Fibroblast of gingiva (primary cell): ENCODE measurements around the gene NACC2.

Experiments used
- DNase-seq: peaks from one replicate; pipeline ENCODE4 v3.0.0-alpha.2; 2011; ENCODE audit warnings: low read depth

NACC2 gene

DNA sequence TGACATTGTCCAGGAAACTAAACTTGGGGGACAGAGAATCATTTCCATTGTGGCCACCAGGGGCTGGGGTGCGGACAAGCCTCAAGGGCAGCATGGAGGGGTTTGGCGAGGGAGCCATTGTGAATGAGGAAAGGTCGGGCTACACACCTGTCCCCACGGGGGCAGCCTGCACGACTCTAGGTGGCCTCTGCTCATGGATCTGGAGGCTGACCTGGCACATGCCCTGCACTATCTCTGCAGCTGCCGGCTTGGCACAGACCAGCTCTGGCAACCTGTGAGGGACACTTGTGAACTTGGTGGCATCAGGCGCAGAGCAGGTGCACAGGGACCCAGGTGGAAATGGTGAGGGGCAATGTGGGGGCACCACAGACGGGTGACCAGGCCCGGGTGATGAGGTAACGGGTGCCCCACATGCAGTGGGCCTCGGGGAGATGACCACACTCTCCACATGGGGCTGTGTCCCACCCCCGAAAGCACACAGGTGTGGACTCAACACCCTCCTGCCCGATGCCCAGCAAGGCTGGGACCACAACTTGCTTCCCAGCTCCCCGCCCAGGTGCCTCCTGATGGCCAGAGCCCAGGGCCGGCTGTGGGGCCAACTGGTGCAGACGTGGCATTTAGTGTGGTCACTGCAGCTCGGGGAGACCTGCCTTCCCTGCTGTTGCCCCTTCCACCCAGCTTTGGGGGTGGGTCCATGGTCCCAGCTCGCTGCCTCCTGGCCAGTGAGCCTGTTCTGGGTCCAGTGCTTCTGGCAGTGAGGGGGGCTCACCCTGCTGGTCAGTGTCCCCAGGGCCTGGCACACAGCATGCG, 73.0 kb downstream of the NACC2 start:
- DNase-seq, result no peak

DNA sequence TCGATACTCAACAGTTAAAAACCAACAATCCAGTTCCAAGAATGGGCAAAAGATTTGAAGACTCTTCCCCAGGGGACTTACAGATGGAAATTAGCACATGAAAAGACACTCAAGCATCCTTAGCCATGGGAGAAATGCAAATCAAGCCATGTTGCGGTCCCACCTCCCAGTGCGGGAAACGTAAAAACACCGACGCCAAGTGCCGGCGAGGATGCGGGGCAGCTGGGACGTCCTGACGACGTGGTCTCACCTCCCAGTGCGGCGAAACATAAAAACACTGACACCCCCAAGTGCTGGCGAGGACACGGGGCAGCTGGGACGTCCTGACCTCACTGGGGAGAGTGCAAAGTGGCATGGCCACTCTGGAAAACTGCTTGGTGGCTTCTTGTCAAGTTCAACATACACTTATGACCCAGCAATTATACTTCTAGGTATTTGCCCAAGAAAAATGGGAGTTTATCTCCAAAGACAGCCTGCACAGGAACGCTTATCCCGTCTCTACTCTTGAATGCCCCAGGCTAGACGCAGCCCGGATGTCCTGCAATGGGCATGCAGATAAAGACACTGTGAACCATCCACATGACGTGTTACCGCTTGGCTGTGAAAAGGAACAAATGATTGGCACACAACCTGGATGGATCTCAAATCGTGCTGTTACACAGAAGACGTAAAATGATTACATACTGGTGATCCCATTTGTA, 73.8 kb downstream of the NACC2 start:
- no peak for DNase-seq

DNA sequence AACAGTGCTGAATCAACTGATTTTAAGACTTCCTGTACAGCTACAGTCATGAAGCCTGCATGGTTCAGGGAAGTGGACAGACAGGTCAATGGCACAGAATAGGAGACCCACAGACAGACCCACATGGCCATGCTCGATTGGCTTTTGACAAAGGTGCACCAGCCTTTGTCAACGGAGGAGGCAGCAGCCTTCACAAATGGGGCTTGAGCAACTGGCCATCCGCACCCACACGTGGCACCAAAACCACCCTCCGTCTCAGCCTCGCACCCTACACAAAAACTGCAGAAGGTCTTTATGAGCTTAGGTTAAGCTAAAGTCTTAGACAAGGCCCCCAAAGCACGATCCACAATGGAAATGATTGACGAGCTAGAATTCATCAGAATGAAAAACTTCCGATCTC, 74.4 kb downstream of the NACC2 start:
- no peak for DNase-seq

DNA sequence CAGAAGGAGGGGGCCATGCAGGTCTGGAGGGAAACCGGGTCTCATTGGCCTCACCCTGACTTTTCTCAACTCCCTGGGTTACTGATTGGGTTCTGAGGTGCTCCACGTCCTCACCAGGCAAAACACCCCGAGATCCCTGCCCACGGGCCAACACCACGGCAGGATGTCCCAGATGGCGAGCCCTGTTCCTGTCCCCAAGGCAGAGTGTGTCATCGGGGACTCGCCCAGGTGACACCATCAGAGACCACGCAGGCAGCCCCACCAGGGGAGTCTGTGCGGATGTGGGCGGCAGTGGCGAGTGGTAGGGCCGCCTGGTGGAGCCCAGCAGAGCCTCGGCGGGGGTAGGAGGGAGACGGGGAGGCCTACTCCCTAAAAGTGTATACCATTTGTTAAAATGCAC, 74.9 kb downstream of the NACC2 start:
- no peak for DNase-seq

DNA sequence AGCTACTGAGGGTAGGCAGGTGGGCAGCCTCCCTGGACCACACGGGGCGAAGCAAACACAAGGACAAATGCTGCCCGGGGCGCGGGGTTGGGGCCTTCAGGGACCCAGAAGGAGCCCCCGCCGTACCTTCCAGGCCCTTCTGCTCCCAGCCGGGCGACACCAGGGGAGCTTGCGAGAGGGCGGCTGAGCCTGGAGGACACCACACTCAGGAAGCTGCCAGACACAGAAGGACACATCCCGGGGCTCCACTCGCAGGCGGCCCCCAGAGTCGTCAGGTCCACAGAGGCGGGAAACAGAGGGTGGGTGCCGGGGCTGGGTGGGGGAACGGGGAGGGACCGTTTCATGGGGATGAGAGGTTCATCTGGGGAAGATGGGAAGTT, 75.4 kb downstream of the NACC2 start:
- DNase-seq, result no peak

DNA sequence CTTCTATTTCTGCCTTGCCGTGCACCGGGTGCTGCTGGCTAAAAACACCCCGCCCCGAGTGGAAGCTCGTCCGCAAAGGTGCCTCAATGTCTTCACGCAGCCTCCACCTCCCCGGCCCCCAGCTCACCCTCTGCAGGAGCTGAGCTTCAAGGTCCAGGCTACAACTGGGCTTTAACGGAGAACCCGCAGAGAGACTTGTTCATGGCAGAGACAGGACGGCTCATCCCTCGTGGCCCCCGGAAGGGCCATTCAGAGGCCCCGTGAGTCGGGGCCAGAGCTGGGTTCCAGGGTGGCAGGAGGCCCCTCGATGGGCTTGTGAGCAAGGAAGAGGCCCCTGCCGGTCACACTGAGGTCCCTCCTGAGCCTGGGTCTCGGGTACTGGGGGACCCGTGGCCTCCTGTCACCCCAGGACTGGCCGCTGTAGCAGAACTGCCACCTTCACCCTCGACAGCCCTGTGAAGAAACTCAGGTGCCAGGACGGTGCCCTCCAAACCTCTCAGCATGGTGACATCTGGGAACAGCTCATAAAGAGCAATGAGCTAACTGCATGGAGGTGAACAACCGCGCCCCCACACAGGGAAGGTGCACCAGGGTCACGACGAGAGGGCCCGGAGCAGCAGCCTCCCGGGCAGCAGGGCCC, 75.9 kb downstream of the NACC2 start:
- DNase-seq, result no peak

DNA sequence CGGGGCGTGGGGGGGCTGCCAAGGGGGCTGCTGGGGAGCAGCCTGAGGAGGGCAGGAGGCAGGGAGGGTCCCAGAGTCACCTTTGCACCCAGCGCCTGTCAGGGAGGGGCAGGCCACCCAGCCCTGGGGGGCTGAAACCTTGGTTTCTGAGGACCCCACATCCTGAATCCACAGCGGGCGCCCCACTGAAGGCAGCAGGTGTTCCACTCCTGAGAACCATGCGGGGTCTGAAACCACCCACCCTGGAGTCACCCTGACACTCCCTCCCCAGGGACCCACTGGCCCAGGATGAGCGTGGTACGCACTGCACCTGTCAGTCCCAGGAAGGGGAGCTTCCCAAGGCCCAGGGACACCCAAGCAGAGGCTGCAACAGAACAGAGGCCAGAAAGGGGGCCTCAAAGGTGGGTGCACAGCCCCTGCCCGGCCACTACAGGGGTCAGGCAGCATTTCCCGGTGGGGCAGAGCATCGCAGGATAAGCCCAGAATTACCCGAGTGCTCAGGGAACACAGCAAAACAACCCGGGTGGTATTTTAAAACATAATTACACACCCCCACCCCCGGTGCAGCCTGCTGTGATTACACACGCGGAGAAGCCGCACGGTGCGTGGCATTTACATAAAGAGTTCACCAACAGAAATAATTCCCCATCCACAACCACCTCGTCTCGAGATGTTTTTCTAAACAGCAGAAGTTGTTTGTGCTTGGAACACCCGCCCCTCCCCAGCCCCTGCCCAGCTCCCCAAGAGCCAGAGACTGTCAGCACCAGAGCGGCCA, 76.6 kb downstream of the NACC2 start:
- DNase-seq, result no peak

DNA sequence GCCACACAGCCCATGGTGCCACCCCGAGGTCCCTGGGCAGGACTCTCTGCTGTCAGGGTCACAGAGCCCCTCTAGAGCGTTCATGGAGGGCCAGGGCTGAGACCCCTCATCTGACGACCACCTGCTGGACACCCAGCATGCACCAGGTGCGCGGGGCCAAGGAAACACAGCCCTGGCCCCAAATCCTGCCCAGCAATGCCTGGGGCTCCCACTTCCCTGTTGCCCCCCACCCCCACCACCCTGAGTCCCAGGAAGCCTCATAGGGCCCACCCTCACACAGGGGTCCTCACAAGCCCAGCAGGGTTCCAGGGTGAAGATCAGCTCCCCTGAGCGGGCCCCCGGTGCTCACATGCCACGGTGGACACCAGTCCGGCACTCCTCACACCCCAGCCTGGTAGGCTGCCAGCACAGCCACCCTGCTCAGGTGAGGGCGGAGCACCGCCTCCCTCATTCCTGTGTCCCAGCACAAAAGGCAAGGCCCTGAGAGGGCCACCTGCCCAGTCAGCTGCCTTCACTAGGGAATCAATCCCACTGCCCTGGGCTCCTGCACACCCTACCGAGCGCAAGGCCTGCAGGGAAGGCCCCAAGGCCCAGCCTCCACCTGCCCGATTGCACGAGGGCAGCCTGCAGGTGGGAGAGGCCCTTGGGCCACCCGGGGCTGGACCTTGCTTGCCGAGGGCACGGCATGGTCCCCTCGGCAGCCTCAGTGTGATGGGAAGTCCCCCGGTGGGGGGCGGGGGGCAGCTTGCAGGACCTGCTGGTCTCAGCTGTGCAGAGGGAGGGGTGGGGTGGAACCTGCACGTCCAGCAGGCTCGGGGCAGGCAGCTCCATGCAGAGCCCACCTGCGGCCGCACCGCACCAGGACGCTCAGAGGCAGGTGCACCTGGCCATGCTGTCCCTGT, 77.5 kb downstream of the NACC2 start:
- no peak for DNase-seq

DNA sequence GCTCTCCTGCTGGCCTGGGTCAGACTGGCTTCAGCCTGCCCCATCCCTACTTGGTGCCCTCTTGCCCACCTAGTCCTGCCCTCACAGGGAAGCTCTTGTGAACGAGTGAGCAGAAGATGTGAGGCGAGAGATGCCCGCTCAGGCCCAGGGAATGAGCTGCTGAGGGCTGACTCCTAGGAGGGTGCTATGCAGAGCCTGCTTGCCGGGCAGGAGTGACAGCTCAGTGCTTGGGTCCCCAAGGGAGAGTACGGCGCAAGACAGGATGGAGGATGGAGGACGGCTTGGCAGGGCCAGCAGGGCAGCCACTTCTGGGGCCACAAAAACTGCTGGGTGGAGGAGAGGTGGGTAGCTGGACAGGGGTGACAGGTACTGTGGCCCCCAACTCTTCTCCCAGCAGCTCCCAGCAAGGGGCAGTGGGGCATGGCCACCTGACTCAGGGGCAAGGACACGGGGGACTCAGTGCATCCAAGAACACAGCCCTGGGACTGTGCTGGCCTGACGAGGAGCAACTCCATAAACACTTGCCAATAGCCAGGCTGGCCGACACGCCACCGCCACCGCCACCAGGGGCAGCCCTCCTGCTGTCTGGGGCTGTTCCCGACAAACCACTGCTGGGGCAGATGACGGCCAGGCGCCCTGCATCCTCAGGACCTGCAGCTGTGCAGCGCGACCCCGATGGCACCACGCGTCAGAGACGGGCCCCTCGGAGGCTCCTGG, 78.4 kb downstream of the NACC2 start:
- no peak for DNase-seq

DNA sequence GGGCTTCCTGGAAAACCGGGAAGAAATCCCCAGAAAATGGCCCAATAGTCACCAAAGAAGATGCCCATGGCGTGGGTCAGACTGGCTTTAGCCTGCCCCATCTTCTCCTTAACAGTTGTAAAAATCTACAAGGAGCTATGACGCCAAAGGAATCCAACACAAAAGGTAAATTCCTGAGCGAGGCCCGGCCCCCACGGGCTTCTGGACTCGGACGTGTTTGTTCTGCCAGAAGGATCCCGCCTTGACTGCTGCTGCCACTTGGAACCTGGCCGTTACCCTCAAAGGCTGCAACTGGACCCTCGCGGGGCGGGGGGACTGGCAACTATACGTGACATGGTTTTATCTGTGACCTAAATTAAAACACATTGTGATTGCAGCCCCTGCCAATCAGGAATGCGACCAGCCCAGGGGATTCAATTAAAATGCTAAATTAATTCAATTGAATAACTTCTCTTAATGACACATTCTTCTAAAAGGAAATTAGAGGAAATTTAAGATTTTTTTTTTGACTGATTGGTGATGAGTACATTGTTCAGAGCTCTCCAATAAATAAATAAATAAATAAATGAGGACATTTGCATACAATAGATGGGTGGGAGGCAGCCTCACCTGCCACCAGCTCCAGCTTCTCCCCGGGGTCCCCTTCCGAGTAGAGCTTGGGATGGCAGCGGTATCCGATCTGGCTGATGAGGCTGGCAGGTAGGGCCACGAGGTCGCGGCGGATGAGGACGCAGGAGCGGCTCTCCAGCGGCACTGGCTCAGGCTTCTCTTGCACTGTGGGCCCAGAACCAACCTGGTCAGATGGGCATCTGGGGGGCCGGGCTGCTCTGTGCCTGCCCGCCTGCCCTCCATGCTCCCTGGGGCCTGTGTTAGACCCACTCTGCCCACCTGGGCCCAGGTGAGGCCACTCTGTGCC, 79.2 kb downstream of the NACC2 start:
- no peak for DNase-seq

DNA sequence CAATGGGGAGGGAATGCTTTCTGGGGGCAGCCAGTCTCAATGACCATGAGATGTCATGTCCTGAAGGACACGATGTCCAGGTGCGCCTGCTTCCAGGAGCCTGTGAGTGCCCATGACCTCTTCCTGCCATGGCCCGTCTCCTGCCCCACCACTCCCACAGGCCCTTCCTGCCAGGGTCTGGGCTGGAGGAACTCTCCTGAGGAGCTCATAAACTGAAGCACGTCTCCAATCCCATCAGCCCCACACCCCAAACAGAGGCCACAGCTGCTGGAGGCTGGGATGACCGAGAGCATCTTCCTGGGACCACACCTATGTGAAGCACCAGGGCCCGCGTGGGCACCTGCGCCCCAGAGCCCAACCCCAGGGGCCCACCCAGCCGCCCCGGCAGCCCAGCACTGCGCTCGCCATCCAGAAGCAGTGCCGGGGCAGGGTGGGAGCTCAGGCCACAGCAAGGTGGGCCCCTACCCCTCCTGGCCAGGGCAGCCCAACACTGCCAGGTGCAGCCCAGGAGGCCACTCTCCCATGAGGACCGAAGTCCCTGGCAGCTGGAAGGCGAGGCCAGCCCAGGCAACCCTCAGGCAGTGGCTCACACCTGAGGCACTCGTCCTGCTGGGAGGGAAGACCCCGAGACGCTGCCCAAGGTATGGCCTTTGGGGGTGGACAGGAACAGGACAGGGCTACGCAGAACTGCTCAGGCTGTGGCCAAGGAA, 80.0 kb downstream of the NACC2 start:
- no peak for DNase-seq

DNA sequence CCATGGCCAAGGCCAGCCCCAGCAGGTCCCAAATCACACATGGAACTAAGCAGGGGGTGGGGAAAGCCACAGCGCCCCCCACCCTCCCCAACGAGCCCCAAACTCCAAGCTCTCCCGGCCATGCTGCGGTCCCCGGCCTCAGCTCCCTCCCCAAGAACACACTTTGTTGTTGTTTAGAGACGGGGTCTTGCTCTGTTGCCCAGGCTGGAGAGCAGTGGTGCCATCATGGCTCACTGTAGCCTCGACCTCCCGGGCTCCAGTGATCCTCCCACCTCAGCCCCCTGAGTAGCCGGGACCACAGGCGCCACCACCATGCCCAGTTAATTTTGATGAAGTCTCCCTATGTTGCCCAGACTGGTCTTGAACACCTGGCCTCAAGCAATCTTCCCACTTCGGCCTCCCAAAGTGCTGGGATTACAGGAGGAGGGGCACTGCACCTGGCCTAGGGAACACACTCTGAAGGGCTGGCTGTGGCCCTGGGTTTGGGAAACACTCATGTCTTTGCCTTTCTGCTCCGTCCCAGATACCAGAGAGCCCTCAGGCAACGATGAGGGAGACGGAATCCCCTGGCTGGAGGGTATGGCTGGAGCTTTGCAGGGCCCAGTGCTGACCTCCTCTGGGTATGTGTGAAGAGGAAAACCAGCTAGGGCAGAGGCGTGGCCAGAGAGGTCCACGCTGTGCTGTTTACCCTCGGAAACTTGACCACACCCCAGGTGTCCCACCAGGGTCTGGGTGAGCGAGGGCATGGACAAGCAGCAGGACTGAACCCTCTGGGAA, 80.8 kb downstream of the NACC2 start:
- DNase-seq, result no peak

DNA sequence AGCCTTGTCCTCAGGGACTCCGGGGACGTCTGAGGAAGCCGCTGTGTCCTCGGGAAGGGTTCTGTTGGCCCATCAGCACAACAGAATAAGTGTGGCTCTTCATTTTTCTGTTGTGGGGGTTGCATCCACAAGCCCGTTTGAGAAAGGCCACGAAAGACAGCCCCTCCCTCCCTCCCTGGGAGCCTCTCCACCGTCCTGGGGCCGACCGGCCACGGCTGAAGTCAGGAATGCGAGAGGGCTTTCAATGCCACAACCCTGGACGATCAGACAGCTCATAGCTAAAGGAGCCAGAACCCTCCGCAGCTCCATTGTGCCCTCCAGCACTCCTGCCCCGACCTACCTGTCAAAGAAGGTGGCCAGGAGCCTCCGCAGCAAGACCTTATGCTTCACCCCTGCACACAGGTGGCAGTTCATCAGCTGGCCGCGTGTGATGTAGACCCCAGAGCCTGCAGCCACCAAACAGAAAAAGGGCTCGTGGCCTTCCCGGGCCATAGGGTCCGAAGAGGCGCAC, 81.5 kb downstream of the NACC2 start:
- no peak for DNase-seq

DNA sequence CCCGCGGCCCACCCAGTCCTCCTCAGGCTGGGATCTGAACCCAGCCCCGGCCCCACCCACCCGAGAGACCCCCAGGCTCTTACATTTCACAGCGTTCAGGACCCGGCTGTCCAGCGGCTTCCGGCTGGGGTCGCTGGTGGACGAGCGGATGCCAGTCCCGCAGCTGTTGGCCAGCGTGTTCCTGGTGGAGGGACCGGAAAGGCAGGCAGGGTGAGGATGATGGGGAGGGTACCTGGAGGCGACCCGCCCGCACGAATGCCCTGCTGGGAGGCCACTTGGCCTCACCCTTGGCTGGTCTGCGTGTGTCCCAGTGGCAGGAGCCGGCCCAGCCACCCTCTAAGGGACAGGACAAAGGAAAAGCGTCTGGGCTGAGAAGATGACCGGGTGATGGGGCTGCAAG, 82.0 kb downstream of the NACC2 start:
- DNase-seq, result no peak

DNA sequence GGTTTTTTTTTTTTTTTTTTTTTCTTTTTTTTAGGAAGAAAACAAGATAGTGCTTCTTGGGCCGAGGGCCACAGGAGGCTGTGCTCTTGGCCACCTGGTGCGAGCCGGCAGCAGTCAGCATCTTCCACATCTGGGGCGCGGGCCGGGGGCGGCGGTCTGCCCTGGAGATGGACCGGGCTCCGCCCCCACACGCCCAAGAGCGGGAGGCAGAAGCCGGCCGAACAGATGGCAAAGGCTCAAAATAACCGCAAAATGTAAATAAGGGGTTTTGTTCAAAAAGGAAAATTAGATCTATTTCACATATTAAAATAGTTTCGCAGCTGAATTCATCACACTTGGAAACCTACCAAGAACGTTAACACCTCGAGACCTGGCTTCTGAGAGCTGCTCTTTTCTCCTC, 82.4 kb downstream of the NACC2 start:
- DNase-seq, result peak; percentile 45

DNA sequence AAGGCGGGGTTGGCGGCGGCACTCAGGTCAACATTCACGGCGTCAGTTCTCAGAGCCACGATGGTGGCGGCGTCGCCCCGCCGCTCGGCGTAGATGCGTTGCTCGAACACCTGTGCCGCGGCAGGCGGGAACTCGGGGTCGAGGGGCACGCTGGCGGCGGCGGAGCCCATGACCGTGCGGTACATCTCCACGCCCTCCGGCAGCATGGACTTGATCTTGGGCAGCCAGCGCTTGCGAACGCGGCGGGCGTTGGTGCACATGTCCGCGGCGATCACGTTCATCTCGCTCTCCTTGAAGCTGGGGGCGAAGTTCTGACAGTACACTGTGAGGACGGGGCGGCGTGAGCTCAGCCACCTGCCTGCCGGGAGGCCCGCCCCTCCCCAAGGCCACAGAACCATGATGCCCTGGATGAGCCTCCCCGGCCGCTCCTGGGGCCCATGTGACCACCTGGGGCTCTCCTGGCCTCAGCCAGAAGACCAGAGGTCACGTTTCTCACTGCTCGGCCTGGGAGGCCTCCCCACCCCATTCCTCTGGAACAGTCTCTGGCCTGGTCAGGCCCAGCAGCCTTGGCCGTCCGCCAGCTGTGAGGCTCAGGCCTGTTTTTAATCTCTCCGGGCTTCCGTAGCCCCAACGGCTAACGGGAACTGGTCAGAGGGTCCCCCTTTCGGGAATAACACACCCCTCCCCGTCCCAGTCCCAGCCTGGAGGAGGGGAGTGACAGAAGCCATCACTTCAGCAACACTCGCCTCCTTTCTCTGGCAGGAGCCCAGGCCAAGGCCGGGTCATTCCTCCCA, 83.2 kb downstream of the NACC2 start:
- DNase-seq, result peak; percentile 72

DNA sequence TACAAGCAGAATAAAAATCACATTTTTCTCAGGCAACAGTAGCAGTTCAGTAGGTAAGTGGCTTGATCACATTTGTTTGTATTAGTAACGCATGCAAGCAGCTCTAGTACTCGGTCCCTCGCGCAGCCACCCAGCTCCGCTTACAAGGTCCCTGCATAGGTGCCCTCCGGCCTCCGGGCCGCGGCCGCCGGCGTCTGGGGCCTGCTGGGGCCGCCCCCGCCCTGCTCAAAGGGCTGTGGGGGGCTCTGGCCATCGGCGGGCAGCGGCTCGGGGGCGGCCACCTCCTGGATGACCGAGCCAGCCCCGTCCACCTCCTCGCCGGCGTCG, 83.8 kb downstream of the NACC2 start:
- no peak for DNase-seq
